PC-3 (cell line): ENCODE measurements around the gene MNT.

Experiments used
- EZH2 ChIP-seq: fragments of 300-600 bp; sonication (generic); IDR thresholded peaks from one replicate; pipeline ENCODE4 v1.6.1; 2017; ENCODE audit warnings: antibody characterized with exemption, mild to moderate bottlenecking, low read length; ENCODE audit not compliant: unreplicated experiment
- TF ChIP-seq, protein P1 (sequence below): fragments of 300-600 bp; sonication (generic); conservative IDR thresholded peaks from 2 replicates; pipeline ENCODE4 v1.5.1; 2017; ENCODE audit warnings: antibody characterized with exemption, low read depth, mild to moderate bottlenecking, low read length

GRCh38 chr17:2357931-2358434 lies 42.9 kb downstream of the MNT start:
- TF ChIP-seq, protein P1, sequence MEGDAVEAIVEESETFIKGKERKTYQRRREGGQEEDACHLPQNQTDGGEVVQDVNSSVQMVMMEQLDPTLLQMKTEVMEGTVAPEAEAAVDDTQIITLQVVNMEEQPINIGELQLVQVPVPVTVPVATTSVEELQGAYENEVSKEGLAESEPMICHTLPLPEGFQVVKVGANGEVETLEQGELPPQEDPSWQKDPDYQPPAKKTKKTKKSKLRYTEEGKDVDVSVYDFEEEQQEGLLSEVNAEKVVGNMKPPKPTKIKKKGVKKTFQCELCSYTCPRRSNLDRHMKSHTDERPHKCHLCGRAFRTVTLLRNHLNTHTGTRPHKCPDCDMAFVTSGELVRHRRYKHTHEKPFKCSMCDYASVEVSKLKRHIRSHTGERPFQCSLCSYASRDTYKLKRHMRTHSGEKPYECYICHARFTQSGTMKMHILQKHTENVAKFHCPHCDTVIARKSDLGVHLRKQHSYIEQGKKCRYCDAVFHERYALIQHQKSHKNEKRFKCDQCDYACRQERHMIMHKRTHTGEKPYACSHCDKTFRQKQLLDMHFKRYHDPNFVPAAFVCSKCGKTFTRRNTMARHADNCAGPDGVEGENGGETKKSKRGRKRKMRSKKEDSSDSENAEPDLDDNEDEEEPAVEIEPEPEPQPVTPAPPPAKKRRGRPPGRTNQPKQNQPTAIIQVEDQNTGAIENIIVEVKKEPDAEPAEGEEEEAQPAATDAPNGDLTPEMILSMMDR = no peak
- no peak for TF ChIP-seq EZH2
